DMS53 treated with DMSO at 0.1 percent for 48 hours (cell line): ENCODE results near the gene CRLF1.

ENCODE experiments used
- DNase-seq: peaks from one replicate; lab custom pipeline; 2025; ENCODE audit not compliant: unreplicated experiment; lab: John Stamatoyannopoulos, UW

The CRLF1 gene

DNA sequence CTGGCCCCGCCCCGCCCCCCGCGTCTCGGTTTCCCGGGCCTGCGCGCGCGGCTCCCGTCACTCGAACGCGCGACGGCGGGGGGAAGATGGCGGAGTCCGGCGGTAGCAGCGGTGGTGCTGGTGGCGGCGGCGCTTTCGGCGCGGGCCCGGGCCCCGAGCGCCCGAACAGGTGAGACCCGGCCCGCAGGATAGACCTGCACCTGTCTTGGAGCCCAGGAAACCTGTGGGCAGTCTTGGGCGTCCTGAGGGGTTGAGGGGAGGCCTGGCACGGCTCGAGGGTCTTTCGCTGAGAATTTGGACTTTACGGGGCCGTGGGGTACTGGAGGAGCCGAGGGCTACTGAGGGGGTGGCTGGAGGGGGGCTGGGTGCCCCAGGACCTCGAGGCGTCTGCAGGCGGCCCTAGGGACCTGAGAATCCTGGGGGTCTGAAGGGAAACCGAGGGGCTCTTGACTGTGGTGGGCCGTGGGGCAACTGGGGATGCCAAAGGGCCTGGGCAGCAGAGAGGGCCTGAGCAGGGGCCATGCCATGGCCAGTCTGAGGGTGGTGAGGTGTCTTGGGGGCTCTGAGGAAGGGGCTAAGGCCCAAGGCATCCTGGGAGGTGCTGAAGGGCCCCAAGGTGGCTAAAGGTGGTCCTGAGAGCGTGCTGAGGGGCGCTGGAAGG, 30.5 kb upstream of the CRLF1 start, which contains the start of gene KLHL26:
KLHL26 (plus strand) TSS at position 60 of the 661 bp plus-strand sequence; CDS start at position 87, 27 bp downstream.
- no peak for DNase-seq

DNA sequence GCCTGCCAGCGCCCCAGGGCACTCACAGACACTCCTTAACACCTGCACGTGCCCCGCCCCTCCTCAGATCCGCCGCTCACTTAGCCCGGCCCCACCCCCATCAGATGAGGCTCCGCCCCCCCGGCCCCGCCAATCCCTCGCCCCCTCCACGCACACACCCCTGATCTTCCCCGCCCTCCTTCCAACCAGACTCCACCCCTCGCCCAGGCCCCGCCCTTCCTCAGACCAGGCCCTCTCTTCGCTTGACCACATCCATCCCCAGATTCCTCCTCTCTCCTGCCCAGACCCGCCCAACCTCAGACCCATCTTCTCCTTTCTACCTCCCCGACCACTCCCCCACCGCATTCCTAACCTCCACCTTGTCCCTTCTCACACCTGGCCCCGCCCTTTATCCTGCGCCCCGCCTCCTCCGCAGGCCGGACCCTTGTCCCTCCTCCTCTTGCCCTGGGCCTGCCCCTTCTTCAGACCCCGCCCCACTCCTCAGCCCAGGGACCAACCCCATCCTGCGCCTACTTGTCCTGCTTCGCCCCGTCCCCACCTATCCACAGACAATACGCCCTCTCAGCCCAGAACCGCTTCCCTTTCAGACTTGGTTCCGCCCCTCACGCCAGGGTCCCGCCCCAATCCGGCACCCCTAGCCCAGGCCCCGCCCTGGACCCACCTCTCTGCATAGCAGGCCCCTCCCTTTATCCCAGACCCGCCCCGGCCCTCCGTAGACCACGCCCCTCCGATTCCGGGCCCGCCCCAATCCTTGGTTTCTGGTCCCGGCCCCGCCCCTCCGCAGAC, 29.8 kb upstream of the CRLF1 start:
- DNase-seq, result peak; percentile 85

DNA sequence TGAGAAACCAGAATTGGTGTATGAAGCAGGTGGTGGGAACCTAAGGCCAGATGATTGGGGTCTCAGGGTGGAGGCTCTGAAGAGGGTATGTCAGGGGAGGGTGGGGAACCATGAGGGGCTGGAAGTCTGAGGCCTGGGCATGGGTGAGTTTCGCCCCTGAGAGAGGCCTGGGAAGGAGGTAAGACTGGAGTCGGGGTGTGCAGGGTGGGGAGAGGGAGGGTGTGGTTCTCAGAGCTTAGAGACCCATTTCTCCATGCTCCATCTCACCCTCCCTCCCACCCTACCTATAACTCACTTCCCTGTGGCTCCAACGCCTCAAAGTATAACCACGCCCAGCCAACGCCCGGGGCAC, 29.2 kb upstream of the CRLF1 start:
- DNase-seq, result no peak

GRCh38 chr19:18634612-18635297, 28.2 kb upstream of the CRLF1 start:
- DNase-seq, result no peak

GRCh38 chr19:18633321-18633720, 26.7 kb upstream of the CRLF1 start:
- peak; percentile 75 for DNase-seq

DNA sequence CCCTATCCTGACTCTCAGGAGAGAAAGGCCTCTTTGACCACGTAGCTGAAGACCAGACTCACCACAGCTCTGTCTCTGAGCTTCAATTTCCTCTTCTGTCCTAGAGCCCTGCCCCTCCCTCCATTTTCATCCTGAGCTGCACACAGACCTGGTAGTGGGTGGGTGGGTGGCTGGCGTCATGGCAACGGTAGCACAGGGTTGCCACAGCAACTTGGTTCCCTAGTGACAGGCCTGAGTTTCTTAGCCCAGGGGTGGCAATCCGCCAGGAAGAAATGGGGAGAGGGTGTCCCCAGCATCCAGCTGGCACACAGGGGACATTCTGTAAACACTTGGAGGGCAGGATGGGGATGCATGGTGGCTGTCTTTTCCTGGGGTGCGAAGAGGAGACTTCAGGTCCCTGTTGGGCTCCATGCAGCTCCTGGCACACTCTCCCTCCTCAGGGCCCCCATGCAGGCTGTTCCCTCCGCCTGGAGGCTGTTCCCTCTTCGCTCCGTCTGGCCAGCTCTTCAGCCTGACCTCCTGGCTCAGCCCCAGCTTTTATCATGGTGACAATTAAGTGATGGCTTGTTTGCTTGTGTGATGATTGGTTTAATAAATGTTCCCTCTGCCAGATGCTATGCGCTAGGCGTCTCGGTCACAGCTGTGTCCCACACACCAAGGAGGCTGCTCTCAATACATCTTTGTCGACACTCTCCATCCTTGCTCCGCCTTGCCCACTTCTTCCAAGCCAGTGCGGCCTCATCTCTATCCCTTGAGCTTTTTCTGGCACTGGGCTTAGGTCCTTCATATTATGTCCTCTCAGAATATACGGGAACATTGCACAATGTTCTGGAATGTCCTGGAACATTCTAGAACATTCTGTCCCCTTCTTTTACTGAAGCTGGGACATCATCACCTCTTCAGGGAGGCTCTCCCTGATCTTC, 22.8 kb upstream of the CRLF1 start:
- no peak for DNase-seq

- no peak for DNase-seq
These were observed 20.3 kb upstream of the CRLF1 start for GRCh38 chr19:18626906-18627305.

DNA sequence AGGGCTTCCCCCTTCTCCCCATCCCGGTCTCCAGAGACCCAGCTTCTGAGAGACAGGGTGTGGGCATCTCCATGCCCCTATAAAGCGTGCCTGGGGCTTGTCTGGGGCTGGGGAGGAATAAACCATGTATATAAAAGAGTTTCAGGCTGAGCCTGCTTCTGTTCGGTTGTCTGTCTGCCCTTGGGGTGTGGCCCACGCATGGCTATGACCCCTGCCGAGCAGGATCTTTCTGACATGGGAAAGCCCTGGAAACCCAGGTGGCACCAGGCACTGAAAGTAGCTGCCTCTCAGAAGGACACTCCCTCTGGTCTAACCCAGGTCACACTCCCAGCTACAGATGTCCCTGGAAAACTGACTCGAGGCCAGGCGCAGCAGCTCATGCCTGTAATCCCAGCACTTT, 14.3 kb upstream of the CRLF1 start:
- DNase-seq, result no peak

GRCh38 chr19:18620311-18620710, 13.7 kb upstream of the CRLF1 start:
- DNase-seq, result no peak

GRCh38 chr19:18618236-18618635, 11.6 kb upstream of the CRLF1 start:
- no peak for DNase-seq

DNA sequence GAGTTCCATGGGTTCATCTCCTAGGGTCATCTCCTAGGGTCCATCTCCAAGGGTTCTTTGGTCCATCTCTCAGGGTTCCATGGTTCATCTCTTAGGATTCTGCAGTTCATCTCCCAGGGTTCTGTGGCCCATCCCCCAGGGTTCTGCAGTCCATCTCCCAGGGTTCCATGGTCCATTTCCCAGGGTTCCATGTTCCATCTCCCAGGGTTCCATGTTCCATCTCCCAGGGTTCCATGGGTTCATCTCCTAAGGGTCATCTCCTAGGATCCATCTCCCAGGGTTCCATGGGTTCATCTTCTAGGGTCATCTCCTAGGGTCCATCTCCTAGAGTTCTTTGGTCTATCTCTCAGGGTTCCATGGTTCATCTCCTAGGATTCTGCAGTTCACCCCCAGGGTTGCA, 11.0 kb upstream of the CRLF1 start:
- DNase-seq, result no peak

GRCh38 chr19:18616023-18616422, 9.4 kb upstream of the CRLF1 start:
- DNase-seq, result no peak

DNA sequence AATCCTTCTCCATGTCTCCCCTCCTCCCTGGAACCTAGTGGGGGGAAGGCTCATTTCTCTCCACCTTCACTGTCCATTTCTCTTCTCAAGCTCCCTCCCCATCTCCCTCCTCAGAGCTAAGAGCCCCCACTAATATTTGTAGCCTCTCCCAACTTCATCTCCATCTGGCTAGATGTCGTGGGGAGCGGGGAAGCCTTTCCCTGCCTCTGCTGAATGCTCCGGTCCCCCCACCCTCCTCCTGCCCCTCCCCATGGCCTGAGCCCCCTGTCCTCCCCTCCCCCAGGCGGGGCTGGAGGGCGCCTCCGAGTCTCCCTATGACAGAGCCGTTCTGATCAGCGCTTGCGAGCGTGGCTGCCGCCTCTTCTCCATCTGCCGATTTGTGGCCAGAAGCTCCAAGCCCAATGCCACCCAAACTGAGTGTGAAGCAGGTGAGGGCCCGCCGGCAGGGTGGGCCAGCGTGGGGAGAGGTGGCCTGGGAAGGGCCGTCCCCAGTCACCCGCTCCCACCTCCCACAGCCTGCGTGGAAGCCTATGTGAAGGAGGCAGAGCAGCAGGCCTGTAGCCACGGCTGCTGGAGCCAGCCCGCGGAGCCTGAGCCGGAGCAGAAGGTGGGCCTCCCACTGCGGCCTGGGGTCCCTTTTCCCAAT, 7.1 kb upstream of the CRLF1 start:
- DNase-seq, result no peak

GRCh38 chr19:18612772-18613588, 6.4 kb upstream of the CRLF1 start, which contains the start of gene TMEM59L:
Gene TMEM59L (plus strand): TSS chr19:18612870. CDS start chr19:18612959, 89 bp downstream.
- no peak for DNase-seq

DNA sequence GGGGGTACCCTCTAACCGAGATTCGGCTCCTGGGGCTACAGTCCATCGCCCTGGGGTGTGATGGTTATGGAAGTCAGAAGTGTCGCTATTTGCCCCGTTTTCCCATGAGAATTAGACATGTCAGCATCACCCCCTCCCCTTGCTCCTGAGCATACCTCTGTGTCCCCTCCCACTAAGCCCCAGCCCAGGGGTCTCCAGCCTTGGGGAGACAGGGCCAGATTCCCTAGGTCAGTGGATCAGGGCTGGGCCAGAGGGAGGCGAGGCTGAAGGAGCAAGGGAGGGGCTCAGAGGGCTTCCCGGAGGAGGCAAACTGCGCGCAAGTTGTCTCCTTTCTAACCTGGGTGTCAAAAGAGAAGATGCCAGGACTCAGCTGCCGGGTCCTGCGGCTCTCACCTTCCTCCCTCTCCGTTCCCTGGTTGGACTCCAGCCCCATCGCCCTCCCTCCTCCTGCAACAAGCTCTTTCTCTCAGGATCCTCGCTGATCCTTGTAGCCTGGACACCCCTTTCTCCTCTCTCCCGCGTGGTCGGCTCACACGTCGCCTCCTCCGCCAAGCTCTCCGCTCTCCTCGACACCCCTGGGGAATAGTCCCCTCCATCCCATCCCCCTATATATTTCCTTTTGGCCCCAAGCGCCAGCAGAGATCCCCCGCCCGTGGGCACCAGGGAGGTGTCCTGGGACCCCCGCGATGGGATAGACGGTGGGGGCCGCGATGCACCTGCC, 5.6 kb upstream of the CRLF1 start:
- no peak for DNase-seq

GRCh38 chr19:18611327-18612050, 4.9 kb upstream of the CRLF1 start:
- peak; percentile 14 for DNase-seq

DNA sequence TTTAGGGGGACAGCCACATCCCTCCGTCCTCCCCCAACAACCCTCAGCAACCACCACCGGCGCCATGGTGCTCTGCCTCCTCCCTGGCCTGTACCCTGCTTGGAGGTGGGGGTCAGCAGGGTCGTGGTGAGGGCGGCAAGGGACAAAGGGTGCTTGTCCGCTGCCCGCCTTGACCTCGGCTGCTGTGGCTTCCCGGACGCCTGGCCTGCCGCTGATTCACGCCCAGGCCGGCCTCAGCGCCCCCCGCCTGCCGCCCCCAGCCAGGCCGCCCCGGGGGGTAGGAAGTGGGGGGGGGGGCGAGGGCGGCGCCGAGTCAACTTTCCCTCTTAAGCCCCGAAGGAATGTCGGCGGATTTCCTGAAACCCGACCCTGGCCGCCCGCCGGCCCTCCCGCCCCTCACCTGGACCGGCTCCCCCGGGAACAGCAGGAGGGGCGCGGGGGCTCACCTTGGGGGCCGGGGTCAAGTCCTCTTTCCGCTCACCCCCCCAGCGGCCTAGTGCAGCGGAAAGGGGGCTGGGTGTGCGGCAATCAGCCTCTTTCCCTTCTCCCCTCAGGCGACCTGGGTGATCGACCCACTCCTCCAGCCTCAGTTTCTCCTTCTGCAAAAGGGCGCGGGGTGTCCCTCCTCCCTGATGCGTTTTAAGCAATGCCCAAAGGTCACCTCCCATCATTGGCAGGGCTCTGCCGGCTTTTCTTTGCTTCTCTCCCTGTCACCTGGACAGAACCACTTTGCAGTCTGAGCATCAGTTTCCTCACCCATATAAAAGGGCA, 4.1 kb upstream of the CRLF1 start:
- DNase-seq, result no peak

GRCh38 chr19:18610245-18610555, 3.6 kb upstream of the CRLF1 start:
- no peak for DNase-seq
